Camera-type eye (tissue), 1 donor: Measurements from ENCODE around the gene LRATD1. TPM values are rescaled to one million over a fixed set of nuclear protein-coding genes. Genes with fewer than 3 reads are reported as not detected.

Experiments
- total RNA-seq: library from RNA; depleted of rRNA; stranded (reverse); fragments of >200 nt; gene quantifications from one replicate; pipeline ENCODE4 v1.2.3, GENCODE V29; 2014

LRATD1 gene
- 24.7 TPM for total RNA-seq

GRCh38 chr2:14632133-14632936 is at the start of gene LRATD1:
Gene LRATD1 (plus strand): TSS chr2:14632717. CDS start chr2:14633980, 1,263 bp downstream.

